Sigmoid colon (tissue), 4 donors: ENCODE results near the gene ADAMTS17.

ENCODE experiments used
- EP300 ChIP-seq, 4 donors: sonication (generic); formaldehyde crosslinking; IDR thresholded peaks; one replicate each; pipeline ENCODE4 v1.6.1; 2017; ENCODE audit warnings: antibody characterized with exemption in 4 of 4
- POLR2A ChIP-seq, 2 donors: fragments of 450-650 bp; IDR thresholded peaks; one replicate each; pipeline ENCODE4 v1.6.1; 2016; ENCODE audit warnings: antibody characterized with exemption in 2 of 2, mild to moderate bottlenecking in 2 of 2, moderate library complexity in 2 of 2
- POLR2AphosphoS5 ChIP-seq, 4 donors: sonication (generic); formaldehyde crosslinking; IDR thresholded peaks; one replicate each; pipeline ENCODE4 v1.6.1; 2017; ENCODE audit warnings: antibody characterized with exemption in 4 of 4
- TF ChIP-seq, protein P1 (sequence below), 4 experiments: fragments of 450-650 bp in 3 of 4; fragments of 200-600 bp in 1 of 4; IDR thresholded peaks; one replicate each; pipeline ENCODE4 v1.5.1; 2016 to 2019; ENCODE audit warnings: antibody characterized with exemption in 4 of 4, mild to moderate bottlenecking in 3 of 4, moderate library complexity in 2 of 4

- TF ChIP-seq, protein P1, sequence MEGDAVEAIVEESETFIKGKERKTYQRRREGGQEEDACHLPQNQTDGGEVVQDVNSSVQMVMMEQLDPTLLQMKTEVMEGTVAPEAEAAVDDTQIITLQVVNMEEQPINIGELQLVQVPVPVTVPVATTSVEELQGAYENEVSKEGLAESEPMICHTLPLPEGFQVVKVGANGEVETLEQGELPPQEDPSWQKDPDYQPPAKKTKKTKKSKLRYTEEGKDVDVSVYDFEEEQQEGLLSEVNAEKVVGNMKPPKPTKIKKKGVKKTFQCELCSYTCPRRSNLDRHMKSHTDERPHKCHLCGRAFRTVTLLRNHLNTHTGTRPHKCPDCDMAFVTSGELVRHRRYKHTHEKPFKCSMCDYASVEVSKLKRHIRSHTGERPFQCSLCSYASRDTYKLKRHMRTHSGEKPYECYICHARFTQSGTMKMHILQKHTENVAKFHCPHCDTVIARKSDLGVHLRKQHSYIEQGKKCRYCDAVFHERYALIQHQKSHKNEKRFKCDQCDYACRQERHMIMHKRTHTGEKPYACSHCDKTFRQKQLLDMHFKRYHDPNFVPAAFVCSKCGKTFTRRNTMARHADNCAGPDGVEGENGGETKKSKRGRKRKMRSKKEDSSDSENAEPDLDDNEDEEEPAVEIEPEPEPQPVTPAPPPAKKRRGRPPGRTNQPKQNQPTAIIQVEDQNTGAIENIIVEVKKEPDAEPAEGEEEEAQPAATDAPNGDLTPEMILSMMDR (IDR thresholded peaks at IDR 0.05), result no peak
- no peak for TF ChIP-seq POLR2AphosphoS5 (IDR thresholded peaks at IDR 0.05)
- no peak for TF ChIP-seq EP300 (IDR thresholded peaks at IDR 0.05)
- no peak for TF ChIP-seq POLR2A (IDR thresholded peaks at IDR 0.05)
Observed at GRCh38 chr15:100193277-100193860, 148.4 kb downstream of the ADAMTS17 start.
